ENCODE data around the gene FADS1.
A peak's percentile ranks its signal among the peaks of the same experiment; 100 is the strongest.

FADS1 gene

DNA sequence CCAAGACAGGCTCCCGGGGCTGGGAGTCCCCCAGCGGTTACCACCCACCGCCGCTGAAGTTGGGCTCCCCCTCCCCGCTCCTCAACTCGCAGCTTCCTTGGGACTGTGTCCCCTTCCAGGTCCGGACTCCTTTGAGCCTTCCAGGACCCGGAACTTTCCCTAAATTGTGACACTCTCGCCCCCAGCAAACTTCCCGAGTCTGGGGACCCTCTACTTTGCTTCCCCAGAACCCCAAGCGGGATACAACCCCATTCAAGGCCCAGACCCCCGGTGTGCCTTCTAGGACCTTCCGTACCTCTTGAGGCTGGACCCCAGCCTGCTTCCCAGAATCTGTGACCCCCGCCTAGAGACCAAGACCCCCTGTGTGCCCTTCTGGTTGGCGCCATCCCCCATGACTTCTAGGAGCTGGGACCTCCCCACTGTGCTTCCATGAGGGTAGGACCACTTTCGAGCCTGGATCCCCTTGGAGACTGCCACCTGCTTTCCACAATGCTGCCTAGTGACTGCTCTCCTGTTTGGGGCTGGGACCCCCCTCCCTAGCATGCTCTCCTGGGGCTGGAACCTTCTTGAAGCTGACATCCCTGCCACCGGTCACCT is 63.8 kb downstream of the FADS1 start:
- Histone ChIP-seq H3K27me3 (ENCODE audit: control insufficient read depth, insufficient read depth, low read length) (peaks cover 28% of the 10 kb centered on the region), H3K27ac (ENCODE audit: low read depth, low read length) (no peak overlapping the region), H3K9me3 (ENCODE audit: control insufficient read depth, insufficient read depth, low read length) (no peaks in the 10 kb centered on the region), H3K9ac (ENCODE audit: low read depth, low read length) (no peak overlapping the region), H3K36me3 (ENCODE audit: control insufficient read depth, insufficient read depth, low read length) (no peaks in the 10 kb centered on the region), H3K4me3 (ENCODE audit: low read depth, low read length) (peak overlapping the region; percentile 70), H3K4me1 (ENCODE audit: control insufficient read depth, insufficient read depth, low read length) (peaks cover 22% of the 10 kb centered on the region)

DNA sequence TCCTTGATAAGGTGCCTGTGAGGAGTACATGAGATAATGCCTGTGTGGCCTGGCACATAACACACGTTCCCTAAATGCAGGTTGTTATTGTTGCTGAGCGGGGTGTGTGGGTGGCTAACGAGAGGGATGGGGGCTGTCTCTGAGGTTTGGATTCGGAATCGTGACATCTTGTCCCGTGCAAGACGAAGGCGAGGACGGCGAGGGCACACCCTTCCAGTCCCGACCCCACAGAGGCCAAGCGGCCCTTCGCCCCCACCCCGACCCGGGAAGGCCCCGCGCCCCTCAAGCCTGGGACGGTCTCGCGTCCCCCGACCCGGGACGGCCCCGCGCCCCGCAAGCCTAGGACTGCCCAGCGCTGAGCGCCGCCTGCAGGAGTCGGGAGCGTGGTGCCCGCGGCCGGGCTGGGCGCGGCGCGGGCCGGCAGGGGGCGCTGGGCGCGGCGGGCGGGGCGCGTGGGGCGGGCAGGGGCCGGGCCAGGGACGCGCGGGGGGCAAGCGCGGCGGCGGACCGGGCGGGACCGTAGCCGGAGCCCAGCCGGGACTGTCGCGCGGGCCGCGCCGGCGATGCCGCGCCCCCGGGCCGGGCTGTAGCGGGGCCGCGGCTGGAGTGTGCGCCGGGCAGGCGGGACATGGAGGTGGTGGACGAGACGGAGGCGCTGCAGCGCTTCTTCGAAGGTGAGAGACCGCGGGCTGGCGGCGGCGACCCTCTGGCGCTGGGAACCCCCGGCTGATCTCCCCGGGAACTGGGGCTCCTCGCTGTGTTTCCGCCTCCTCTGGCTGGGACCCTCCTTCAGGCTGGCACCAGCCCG is 64.5 kb downstream of the FADS1 start, which contains the start of gene MYRF:
Gene MYRF (plus strand): TSS at position 520 of the 808 bp plus-strand sequence. CDS start 109 bp downstream, at position 629.
- Histone ChIP-seq H3K27me3 (ENCODE audit: control insufficient read depth, insufficient read depth, low read length) (peaks cover 28% of the 10 kb centered on the region), H3K9me3 (ENCODE audit: control insufficient read depth, insufficient read depth, low read length) (no peaks in the 10 kb centered on the region), H3K27ac (ENCODE audit: low read depth, low read length) (no peak within 1 kb of the TSS), H3K36me3 (ENCODE audit: control insufficient read depth, insufficient read depth, low read length) (no peaks in the 10 kb centered on the region), H3K9ac (ENCODE audit: low read depth, low read length) (no peak within 1 kb of the TSS; the same call in 1 of the 2 replicates), H3K4me1 (ENCODE audit: control insufficient read depth, insufficient read depth, low read length) (peaks cover 27% of the 10 kb centered on the region), H3K4me3 (ENCODE audit: low read depth, low read length) (peak within 1 kb of the TSS; percentile 70)

- H3K27me3 ChIP-seq (ENCODE audit: control insufficient read depth, insufficient read depth, low read length), result peaks cover 28% of the 10 kb centered on the region
- H3K4me1 ChIP-seq (ENCODE audit: control insufficient read depth, insufficient read depth, low read length), result peaks cover 24% of the 10 kb centered on the region
- no peaks in the 10 kb centered on the region for H3K9me3 ChIP-seq (ENCODE audit: control insufficient read depth, insufficient read depth, low read length)
Observed at GRCh38 chr11:61751384-61751783, 65.4 kb downstream of the FADS1 start.

GRCh38 chr11:61750631-61751273 is 66.1 kb downstream of the FADS1 start:
- no peak overlapping the region for H3K4me3 ChIP-seq (ENCODE audit: low read depth, low read length)
- H3K9ac ChIP-seq (ENCODE audit: low read depth, low read length), result no peak overlapping the region
- H3K27me3 ChIP-seq (ENCODE audit: control insufficient read depth, insufficient read depth, low read length), result peaks cover 28% of the 10 kb centered on the region
- H3K4me1 ChIP-seq (ENCODE audit: control insufficient read depth, insufficient read depth, low read length), result peaks cover 18% of the 10 kb centered on the region
- no peaks in the 10 kb centered on the region for H3K9me3 ChIP-seq (ENCODE audit: control insufficient read depth, insufficient read depth, low read length)
- no peaks in the 10 kb centered on the region for H3K36me3 ChIP-seq (ENCODE audit: control insufficient read depth, insufficient read depth, low read length)
- H3K27ac ChIP-seq (ENCODE audit: low read depth, low read length), result no peak overlapping the region

More at GRCh38 chr11:61751384-61751783, 65.4 kb downstream of the FADS1 start:
- Histone ChIP-seq H3K4me3 (ENCODE audit: low read depth, low read length) (no peak overlapping the region), H3K27ac (ENCODE audit: low read depth, low read length) (no peak overlapping the region), H3K36me3 (ENCODE audit: control insufficient read depth, insufficient read depth, low read length) (no peaks in the 10 kb centered on the region), H3K9ac (ENCODE audit: low read depth, low read length) (no peak overlapping the region)
